SK-N-MC (cell line): Measurements from ENCODE around the gene SNAI1.

Experiments used
- EZH2 ChIP-seq: fragments of 200-600 bp; sonication (generic); IDR thresholded peaks from one replicate; pipeline ENCODE4 v1.6.1; 2017; ENCODE audit warnings: antibody characterized with exemption
- FOXP2 ChIP-seq: optimal IDR thresholded peaks from 2 replicates; pipeline ENCODE3; 2011; ENCODE audit warnings: mild to moderate bottlenecking, moderate library complexity; ENCODE audit not compliant: insufficient read depth; ENCODE audit errors: extremely low read length, control extremely low read depth
- POLR2AphosphoS5 ChIP-seq: IDR thresholded peaks from 2 replicates; pipeline ENCODE4 v1.6.1; 2012; ENCODE audit warnings: mild to moderate bottlenecking, low read depth, low read length, borderline replicate concordance

GRCh38 chr20:50032955-50033666, 50.3 kb downstream of the SNAI1 start:
- no peak for TF ChIP-seq POLR2AphosphoS5
- no peak for TF ChIP-seq EZH2
- no peak for TF ChIP-seq FOXP2
